Uterus (tissue), 4 donors: ENCODE data around the gene CHCHD1. TPM values are rescaled to one million over a fixed set of nuclear protein-coding genes. Genes with fewer than 3 reads are reported as not detected.

Experiments
- DNase-seq, 2 donors: peaks; one replicate each; pipeline ENCODE4 v3.0.0-alpha.2; 2019 to 2020
- H3K27ac ChIP-seq, 2 donors: fragments of 200-600 bp; sonication (generic); 1 replicate in 1 of 2; 2 replicates in 1 of 2; pipeline ENCODE4 v1.5.1; 2016 to 2018
- H3K27me3 ChIP-seq, 2 donors: fragments of 200-600 bp; sonication (generic); one replicate each; pipeline ENCODE4 v1.5.1; 2018 to 2019; ENCODE audit warnings: control low read depth in 1 of 2
- H3K36me3 ChIP-seq, 2 donors: fragments of 200-600 bp; sonication (generic); one replicate each; pipeline ENCODE4 v1.5.1; 2019; ENCODE audit warnings: control low read depth in 1 of 2
- H3K4me1 ChIP-seq, 2 donors: fragments of 200-600 bp; sonication (generic); one replicate each; pipeline ENCODE4 v1.5.1; 2018 to 2019; ENCODE audit warnings: control low read depth in 1 of 2
- H3K4me3 ChIP-seq, 2 donors: fragments of 200-600 bp; sonication (generic); 1 replicate in 1 of 2; 2 replicates in 1 of 2; pipeline ENCODE4 v1.5.1; 2018 to 2019; ENCODE audit warnings: mild to moderate bottlenecking in 1 of 2
- H3K9me3 ChIP-seq, 2 donors: fragments of 200-600 bp; sonication (generic); one replicate each; pipeline ENCODE4 v1.5.1; 2019; ENCODE audit warnings: control low read depth in 1 of 2
- POLR2A ChIP-seq, 2 donors: fragments of 450-650 bp; IDR thresholded peaks; one replicate each; pipeline ENCODE4 v1.6.1; 2016; ENCODE audit warnings: antibody characterized with exemption in 2 of 2, mild to moderate bottlenecking in 1 of 2, moderate library complexity in 1 of 2
- intact Hi-C: fragments of 100-400 bp; cut with DNase I; formaldehyde crosslinking; loops from one replicate; pipeline ENCODE4 v1.15.1; 2023; ENCODE audit warnings: low total_unique reads
- total RNA-seq, 4 donors: library from RNA; depleted of rRNA in 3 of 4; stranded (reverse); fragments of >200 nt in 3 of 4; gene quantifications; one replicate each; pipeline versions ENCODE4 v1.1.0 to v1.2.4, GENCODE V29; 2014 to 2023
- TF ChIP-seq, protein P1 (sequence below), 4 experiments: fragments of 200-600 bp in 2 of 4; fragments of 450-650 bp in 2 of 4; sonication (generic) in 2 of 4; IDR thresholded peaks; one replicate each; pipeline ENCODE4 v1.5.1; 2016 to 2019; ENCODE audit warnings: antibody characterized with exemption in 4 of 4, mild to moderate bottlenecking in 2 of 4, moderate library complexity in 1 of 4
- donor health status: DM: yes; HTN: yes; CAD: no.

Gene CHCHD1
- total RNA-seq, 4 donors from 2014 or later, result 7.1 to 15.3 (median 11.0) TPM

DNA sequence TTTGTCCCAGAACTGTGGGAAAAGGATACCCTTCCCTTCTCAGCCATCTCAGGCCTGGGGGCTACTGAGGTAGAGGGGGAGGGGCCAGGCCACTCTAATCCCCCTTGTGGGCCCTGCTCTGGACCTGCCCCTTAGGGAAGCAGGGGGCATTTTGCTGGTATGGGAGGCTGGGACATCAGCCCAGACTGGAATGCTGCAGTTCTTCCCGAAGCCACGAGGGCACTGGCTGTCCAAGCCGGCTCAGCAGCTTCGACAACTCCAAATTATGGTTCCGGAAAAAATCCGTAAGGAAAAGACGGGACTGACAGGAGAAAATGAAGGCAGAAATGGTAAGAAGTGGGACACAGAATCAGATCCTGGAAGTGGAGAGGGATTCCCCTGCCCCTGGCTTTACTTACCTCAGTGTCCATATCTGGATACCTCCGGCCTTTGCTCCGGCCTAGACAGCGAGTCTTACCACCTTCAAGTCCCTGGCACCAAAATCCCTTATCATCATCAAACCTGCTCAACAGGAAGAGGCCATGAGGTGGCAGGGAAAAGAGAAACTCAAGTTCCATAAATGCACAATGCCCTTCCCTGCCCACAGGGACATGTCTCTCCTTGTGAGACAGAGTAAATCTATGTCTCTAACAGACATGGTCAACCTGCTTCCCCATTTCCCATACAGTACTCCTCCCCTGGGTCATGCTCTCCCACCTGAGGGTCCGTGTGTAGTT lies 20.6 kb downstream of the CHCHD1 start:
- no peak overlapping the region for H3K4me3 ChIP-seq
- H3K9me3 ChIP-seq, result no peaks in the 10 kb centered on the region
- no peaks in the 10 kb centered on the region for H3K27me3 ChIP-seq
- DNase-seq, result no peak
- H3K27ac ChIP-seq, result no peak overlapping the region
- no peaks in the 10 kb centered on the region for H3K4me1 ChIP-seq
- intact Hi-C loops, result no loop called here
- no peaks in the 10 kb centered on the region for H3K36me3 ChIP-seq
- TF ChIP-seq POLR2A (IDR thresholded peaks at IDR 0.05), result no peak
- TF ChIP-seq, protein P1, sequence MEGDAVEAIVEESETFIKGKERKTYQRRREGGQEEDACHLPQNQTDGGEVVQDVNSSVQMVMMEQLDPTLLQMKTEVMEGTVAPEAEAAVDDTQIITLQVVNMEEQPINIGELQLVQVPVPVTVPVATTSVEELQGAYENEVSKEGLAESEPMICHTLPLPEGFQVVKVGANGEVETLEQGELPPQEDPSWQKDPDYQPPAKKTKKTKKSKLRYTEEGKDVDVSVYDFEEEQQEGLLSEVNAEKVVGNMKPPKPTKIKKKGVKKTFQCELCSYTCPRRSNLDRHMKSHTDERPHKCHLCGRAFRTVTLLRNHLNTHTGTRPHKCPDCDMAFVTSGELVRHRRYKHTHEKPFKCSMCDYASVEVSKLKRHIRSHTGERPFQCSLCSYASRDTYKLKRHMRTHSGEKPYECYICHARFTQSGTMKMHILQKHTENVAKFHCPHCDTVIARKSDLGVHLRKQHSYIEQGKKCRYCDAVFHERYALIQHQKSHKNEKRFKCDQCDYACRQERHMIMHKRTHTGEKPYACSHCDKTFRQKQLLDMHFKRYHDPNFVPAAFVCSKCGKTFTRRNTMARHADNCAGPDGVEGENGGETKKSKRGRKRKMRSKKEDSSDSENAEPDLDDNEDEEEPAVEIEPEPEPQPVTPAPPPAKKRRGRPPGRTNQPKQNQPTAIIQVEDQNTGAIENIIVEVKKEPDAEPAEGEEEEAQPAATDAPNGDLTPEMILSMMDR (IDR thresholded peaks at IDR 0.05), result no peak

DNA sequence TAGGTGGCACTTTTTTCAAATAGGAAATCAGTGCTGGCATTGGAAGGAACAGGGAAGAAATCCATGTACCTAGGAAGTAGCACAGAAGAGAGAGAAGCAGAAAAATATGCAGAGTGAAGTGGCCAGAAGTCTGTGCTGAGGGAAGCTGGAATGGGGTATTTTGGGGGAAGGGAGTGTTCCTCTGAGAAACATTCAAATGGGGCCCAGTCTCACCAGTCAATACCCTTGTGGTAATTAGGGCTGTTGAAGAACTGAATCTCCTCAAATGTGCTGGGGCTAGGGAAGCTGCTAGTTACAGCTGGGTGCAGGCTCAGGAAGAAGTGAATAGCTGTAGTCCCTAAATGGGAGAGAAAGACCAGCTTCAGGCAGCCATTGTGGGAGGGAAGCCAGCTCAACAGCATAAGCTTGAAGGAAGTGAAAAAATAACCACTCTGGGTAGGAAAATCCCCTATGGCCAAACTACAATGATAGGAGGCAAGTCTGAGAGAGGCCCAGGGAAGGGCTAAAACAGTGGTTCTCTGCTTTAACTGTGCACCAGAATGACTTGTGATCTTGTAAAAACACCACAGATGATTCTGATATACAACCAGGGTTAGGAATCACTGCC lies 21.9 kb downstream of the CHCHD1 start:
- Histone ChIP-seq H3K4me1 (no peaks in the 10 kb centered on the region), H3K27me3 (no peaks in the 10 kb centered on the region), H3K4me3 (no peak overlapping the region), H3K36me3 (no peaks in the 10 kb centered on the region), H3K9me3 (no peaks in the 10 kb centered on the region), H3K27ac (no peak overlapping the region)
- TF ChIP-seq POLR2A (IDR thresholded peaks at IDR 0.05), result no peak
- TF ChIP-seq, protein P1 (IDR thresholded peaks at IDR 0.05), result no peak
- no peak for DNase-seq
- intact Hi-C loops, result no loop called here

DNA sequence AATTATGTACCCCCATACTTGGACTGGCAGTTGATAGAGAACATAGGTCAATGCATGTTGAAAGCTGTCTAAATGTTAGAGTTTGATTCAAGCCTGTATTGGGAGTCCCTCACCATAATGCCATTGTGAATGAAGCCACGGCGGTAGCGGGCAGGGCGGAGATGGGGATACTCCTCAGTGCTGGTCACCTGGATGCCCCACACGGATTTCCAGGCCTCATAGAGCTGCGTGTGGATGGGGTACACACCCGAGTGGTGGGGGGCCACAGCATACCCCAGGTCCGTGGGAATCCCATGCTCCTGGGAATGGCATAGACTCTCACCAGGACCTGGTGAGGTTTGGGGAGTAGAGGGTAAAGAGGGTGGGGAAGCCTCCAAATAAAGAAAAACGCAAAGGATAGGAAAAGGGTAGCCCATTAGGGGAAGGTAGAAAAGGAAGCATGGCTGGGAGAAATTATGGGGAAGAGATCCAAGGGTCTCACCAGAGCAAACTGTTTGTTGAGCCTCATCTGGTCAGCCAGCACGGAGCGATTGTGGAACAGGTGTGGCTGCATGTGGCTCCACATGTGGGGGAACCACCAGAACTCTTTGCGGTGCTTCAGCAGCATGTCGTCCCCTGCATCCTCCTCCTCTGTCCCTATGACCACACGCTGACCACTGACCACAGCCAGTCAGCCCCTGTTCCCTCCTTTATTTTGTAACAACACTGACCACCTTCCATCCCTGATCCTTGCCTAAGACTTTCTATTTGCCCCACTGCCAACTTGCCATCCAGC lies 24.5 kb downstream of the CHCHD1 start:
- DNase-seq, result no peak

DNA sequence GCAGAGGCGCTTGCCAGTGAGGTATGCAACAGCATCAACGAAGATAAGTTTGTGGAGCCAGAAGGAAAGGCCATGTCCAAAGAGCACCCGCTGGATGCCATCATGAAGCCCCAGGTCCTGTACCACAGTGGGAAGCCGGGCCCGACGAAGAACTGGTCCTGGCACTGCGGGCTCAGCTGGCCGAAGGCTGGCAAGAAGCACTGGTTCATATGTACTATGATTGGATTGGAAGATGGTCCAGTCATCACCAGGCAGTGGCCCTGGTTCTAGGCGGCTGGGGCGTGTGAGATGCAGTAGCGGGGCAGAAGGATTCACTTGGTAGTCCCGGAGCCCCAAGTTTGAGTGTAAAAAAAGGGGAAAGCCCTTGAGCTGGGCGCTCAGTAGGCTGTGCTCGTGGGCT lies 25.6 kb downstream of the CHCHD1 start:
- no peak for DNase-seq
- Histone ChIP-seq H3K27me3 (no peaks in the 10 kb centered on the region), H3K4me1 (no peaks in the 10 kb centered on the region), H3K27ac (no peak overlapping the region), H3K36me3 (no peaks in the 10 kb centered on the region), H3K9me3 (no peaks in the 10 kb centered on the region), H3K4me3 (no peak overlapping the region)
- TF ChIP-seq POLR2A (IDR thresholded peaks at IDR 0.05), result no peak
- TF ChIP-seq, protein P1 (IDR thresholded peaks at IDR 0.05), result no peak
- intact Hi-C loops, result no loop called here

More for the DNA sequence above, 24.5 kb downstream of the CHCHD1 start:
- H3K27ac ChIP-seq, result no peak overlapping the region
- H3K36me3 ChIP-seq, result no peaks in the 10 kb centered on the region
- TF ChIP-seq, protein P1 (IDR thresholded peaks at IDR 0.05), result no peak
- TF ChIP-seq POLR2A (IDR thresholded peaks at IDR 0.05), result no peak
- intact Hi-C loops, result no loop called here
- H3K4me1 ChIP-seq, result no peaks in the 10 kb centered on the region
- H3K9me3 ChIP-seq, result no peaks in the 10 kb centered on the region
- H3K27me3 ChIP-seq, result no peaks in the 10 kb centered on the region
- no peak overlapping the region for H3K4me3 ChIP-seq
